ENCODE data around the gene TRIM14. TPM values are rescaled to one million over a fixed set of nuclear protein-coding genes. Genes with fewer than 3 reads are reported as not detected.

The TRIM14 gene
- total and polyA plus RNA-seq, 4 donors = 2.5 to 8.1 (median 4.9) TPM

DNA sequence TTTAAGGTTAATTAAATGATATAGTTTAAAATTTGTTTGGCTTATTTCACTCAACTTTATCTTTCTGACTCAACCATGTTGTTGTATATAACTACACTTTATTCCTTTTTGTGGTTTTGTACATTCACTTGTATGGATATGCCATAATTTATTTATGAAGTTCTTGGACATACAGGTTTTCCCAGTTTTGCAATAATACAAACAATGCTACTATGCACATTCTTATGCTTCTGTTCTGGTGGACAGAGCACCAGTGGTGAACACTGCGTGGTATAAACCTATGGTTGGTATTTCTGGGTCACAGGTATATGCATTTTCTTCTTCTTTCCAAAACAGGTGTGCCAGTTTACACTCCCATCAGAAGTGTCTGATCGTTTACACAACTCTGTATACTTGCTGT is 35.7 kb upstream of the TRIM14 start:
- H3K36me3 ChIP-seq (ENCODE audit: control insufficient read depth, insufficient read depth, low read length) = no peaks in the 10 kb centered on the region
- H3K27me3 ChIP-seq (ENCODE audit: control insufficient read depth, insufficient read depth, low read length) = no peaks in the 10 kb centered on the region
- WGBS (ENCODE audit: insufficient coverage) = no CpG with 5 or more reads among the region's 2 CpGs
- H3K27ac ChIP-seq (ENCODE audit: low read depth, low read length) = no peak overlapping the region
- no peak for DNase-seq (ENCODE audit: low read depth in 4 of 6, low spot score in 6 of 6)
- H3K9me3 ChIP-seq (ENCODE audit: control insufficient read depth, insufficient read depth, low read length) = no peaks in the 10 kb centered on the region
- H3K4me3 ChIP-seq (ENCODE audit: low read depth, low read length) = no peak overlapping the region
- H3K4me1 ChIP-seq (ENCODE audit: control insufficient read depth, insufficient read depth, low read length) = no peaks in the 10 kb centered on the region

DNA sequence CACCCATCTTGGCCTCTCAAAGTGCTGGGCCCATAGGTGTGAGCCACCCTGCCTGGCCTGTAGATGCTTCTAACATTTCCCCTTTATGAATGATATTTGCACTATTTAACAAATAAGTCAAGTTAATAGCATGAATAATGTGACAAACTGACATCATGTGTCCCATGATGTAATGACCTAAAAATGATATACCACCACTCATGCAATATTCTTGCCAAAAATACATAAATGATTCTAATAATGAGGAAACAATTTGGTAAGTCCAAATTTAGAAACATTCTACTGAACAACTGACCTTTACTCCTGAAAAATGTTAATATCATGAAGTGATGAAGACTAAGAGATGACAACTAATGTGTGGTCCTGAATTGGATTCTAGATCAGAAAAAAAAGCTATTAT is 33.5 kb upstream of the TRIM14 start:
- no peak for DNase-seq (ENCODE audit: low read depth in 4 of 6, low spot score in 6 of 6)
- H3K4me1 ChIP-seq (ENCODE audit: control insufficient read depth, insufficient read depth, low read length) = no peaks in the 10 kb centered on the region
- no peaks in the 10 kb centered on the region for H3K27me3 ChIP-seq (ENCODE audit: control insufficient read depth, insufficient read depth, low read length)
- no peaks in the 10 kb centered on the region for H3K9me3 ChIP-seq (ENCODE audit: control insufficient read depth, insufficient read depth, low read length)
- H3K27ac ChIP-seq (ENCODE audit: low read depth, low read length) = no peak overlapping the region
- H3K4me3 ChIP-seq (ENCODE audit: low read depth, low read length) = no peak overlapping the region
- no peaks in the 10 kb centered on the region for H3K36me3 ChIP-seq (ENCODE audit: control insufficient read depth, insufficient read depth, low read length)

DNA sequence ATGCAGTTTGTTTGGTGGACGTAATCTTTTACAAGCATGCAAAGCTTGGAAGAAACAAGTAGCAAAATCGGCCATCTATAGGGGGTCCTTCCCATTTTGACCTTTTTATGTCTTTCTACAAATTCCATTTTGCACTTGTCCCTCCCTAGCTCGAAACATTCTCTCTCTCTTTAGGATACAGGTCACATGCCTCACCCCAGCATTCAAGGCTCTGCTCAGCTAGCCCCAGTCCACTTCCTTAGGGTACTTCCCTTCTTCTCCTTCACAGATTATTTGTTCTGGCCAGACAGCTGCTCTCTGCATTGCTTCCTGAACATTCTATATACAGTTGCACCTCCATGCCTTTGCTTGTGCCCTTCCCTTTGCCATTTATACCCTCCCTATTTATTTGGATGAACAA is 31.7 kb upstream of the TRIM14 start:
- Histone ChIP-seq H3K9me3 (ENCODE audit: control insufficient read depth, insufficient read depth, low read length) (no peaks in the 10 kb centered on the region), H3K27ac (ENCODE audit: low read depth, low read length) (no peak overlapping the region), H3K36me3 (ENCODE audit: control insufficient read depth, insufficient read depth, low read length) (no peaks in the 10 kb centered on the region), H3K27me3 (ENCODE audit: control insufficient read depth, insufficient read depth, low read length) (no peaks in the 10 kb centered on the region), H3K4me1 (ENCODE audit: control insufficient read depth, insufficient read depth, low read length) (no peaks in the 10 kb centered on the region), H3K4me3 (ENCODE audit: low read depth, low read length) (no peak overlapping the region)
- 84% methylated on average over 2 of the region's 3 CpGs for WGBS (ENCODE audit: insufficient coverage)
- DNase-seq (ENCODE audit: low read depth in 4 of 6, low spot score in 6 of 6) = no peak

DNA sequence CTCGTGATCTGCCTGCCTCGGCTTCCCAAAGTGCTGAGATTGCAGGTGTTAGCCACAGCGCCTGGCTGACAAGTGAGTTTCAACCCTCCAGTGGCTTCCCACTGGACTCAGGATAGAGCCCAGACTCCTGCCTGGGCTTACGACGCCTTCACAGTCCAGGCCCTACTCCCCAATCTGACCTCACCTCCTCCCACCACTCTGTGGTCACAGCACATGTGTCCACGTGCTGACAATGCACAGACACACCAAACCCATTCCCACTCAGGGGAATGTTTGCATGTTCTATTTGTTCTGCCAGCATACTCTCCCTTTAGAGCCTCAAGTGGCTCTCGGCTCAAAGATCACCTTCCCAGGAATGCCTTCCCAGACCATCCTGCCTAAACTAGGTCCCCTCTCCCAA is 31.1 kb upstream of the TRIM14 start:
- Histone ChIP-seq H3K36me3 (ENCODE audit: control insufficient read depth, insufficient read depth, low read length) (no peaks in the 10 kb centered on the region), H3K27ac (ENCODE audit: low read depth, low read length) (no peak overlapping the region), H3K9me3 (ENCODE audit: control insufficient read depth, insufficient read depth, low read length) (no peaks in the 10 kb centered on the region), H3K27me3 (ENCODE audit: control insufficient read depth, insufficient read depth, low read length) (no peaks in the 10 kb centered on the region), H3K4me3 (ENCODE audit: low read depth, low read length) (no peak overlapping the region), H3K4me1 (ENCODE audit: control insufficient read depth, insufficient read depth, low read length) (no peaks in the 10 kb centered on the region)
- 89% methylated on average over 7 of the region's 7 CpGs for WGBS (ENCODE audit: insufficient coverage)
- no peak for DNase-seq (ENCODE audit: low read depth in 4 of 6, low spot score in 6 of 6)

DNA sequence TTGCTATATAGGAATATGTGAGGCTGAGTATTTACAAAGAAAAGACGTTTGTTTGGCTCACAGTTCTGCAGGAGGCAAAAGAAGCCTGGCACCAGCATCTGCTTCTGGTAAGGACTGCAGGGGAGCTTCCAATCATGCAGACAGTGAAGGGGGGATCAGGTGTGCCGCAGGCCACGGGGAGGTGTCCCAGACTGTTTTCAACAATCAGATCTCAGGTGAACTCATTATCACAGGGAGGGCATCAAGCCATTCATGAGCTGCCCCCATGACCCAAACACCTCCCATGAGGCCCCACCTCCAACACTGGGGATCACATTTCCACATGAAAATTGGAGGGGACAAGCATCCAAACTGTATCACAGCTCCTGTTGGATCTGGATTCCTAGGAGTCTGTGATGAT is 30.4 kb upstream of the TRIM14 start:
- Histone ChIP-seq H3K27ac (ENCODE audit: low read depth, low read length) (no peak overlapping the region), H3K27me3 (ENCODE audit: control insufficient read depth, insufficient read depth, low read length) (no peaks in the 10 kb centered on the region), H3K4me3 (ENCODE audit: low read depth, low read length) (no peak overlapping the region), H3K4me1 (ENCODE audit: control insufficient read depth, insufficient read depth, low read length) (no peaks in the 10 kb centered on the region), H3K9me3 (ENCODE audit: control insufficient read depth, insufficient read depth, low read length) (no peaks in the 10 kb centered on the region), H3K36me3 (ENCODE audit: control insufficient read depth, insufficient read depth, low read length) (no peaks in the 10 kb centered on the region)
- 41% methylated on average over 3 of the region's 3 CpGs for WGBS (ENCODE audit: insufficient coverage)
- DNase-seq (ENCODE audit: low read depth in 4 of 6, low spot score in 6 of 6) = no peak

DNA sequence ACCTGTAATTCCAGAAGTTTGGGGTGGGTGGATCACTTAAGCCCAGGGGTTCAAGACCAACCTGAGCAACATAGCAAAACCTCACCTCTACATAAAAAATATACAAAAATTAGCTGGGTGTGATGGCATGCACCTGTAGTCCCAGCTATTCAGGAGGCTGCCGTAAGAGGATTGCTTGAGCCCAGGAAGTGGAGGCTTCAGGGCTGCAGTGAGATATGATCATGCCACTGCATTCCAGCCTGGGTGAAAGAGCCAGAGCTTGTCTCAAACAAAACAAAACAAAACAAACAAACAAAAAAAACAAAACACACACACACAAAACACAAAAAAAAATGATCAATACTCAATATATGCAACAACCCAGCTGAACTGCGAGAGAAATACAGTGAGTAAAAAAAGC is 29.5 kb upstream of the TRIM14 start:
- Histone ChIP-seq H3K36me3 (ENCODE audit: control insufficient read depth, insufficient read depth, low read length) (no peaks in the 10 kb centered on the region), H3K4me3 (ENCODE audit: low read depth, low read length) (no peak overlapping the region), H3K9me3 (ENCODE audit: control insufficient read depth, insufficient read depth, low read length) (no peaks in the 10 kb centered on the region), H3K27me3 (ENCODE audit: control insufficient read depth, insufficient read depth, low read length) (no peaks in the 10 kb centered on the region), H3K4me1 (ENCODE audit: control insufficient read depth, insufficient read depth, low read length) (no peaks in the 10 kb centered on the region), H3K27ac (ENCODE audit: low read depth, low read length) (no peak overlapping the region)
- DNase-seq (ENCODE audit: low read depth in 4 of 6, low spot score in 6 of 6) = no peak
- no CpG with 5 or more reads among the region's 2 CpGs for WGBS (ENCODE audit: insufficient coverage)

DNA sequence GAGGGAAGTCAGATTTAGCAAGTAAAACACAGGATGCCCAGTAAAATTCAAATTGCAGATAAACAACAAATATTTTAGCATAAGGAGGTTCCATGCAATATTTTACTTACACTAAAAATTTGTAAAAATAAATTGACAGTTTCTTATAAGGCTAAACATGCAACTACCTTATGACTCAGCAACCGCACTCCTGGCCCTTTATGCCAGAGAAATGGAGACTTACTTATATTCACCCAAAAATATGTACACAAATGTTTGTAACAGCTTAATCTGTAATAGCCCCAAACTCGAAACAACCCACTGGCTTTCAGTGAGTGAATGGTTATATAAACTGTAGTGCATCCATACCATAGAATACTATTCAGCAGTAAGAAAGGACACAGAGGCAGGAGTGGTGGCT is 28.6 kb upstream of the TRIM14 start:
- Histone ChIP-seq H3K4me3 (ENCODE audit: low read depth, low read length) (no peak overlapping the region), H3K27ac (ENCODE audit: low read depth, low read length) (no peak overlapping the region), H3K9me3 (ENCODE audit: control insufficient read depth, insufficient read depth, low read length) (no peaks in the 10 kb centered on the region), H3K27me3 (ENCODE audit: control insufficient read depth, insufficient read depth, low read length) (no peaks in the 10 kb centered on the region), H3K36me3 (ENCODE audit: control insufficient read depth, insufficient read depth, low read length) (no peaks in the 10 kb centered on the region), H3K4me1 (ENCODE audit: control insufficient read depth, insufficient read depth, low read length) (peaks cover 4% of the 10 kb centered on the region)
- no CpG with 5 or more reads among the region's 2 CpGs for WGBS (ENCODE audit: insufficient coverage)
- no peak for DNase-seq (ENCODE audit: low read depth in 4 of 6, low spot score in 6 of 6)

DNA sequence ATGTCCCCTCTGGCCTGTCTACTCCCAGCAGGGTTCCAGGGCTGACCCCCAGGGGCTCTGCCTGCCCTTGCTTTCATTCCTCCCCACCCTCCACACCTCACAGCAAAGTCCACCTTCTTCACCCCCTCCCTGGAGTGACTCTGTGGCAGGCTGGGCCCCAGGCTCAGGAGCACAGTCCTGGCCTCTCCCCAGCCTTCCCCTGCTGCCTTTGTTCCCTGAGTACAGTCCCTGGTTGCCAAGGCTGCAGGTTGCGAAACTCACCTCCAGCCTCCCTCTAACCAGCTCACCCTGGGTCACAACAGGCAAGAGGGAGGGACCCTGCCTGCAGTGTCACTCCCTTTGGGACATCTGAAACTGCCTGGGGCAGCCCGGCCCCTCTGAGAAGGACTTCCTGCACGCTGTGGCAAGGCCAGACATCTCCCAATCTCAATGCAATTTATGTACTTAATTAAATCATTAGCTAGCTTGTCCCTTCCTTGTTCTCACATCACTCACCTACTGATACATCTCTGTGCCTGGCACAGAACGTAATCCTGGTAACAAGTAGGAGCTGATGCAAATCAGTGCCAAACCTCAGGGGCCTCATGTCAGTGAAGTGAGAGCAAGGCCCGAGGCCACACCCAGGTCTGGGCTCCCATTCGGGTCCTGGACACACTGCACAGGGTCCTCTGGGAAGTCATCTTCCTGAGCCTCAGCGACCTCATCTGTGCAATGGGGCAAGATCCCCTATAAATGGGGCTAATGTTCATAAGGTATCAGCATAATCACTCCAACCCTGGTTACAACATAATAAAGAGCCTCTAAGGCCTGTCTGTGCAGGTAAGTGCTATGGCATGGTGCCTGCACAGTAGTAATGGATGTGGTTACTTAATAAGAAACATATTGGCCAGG is 27.3 kb upstream of the TRIM14 start:
- Histone ChIP-seq H3K4me3 (ENCODE audit: low read depth, low read length) (no peak overlapping the region), H3K4me1 (ENCODE audit: control insufficient read depth, insufficient read depth, low read length) (peaks cover 9% of the 10 kb centered on the region), H3K27ac (ENCODE audit: low read depth, low read length) (no peak overlapping the region), H3K9me3 (ENCODE audit: control insufficient read depth, insufficient read depth, low read length) (no peaks in the 10 kb centered on the region), H3K36me3 (ENCODE audit: control insufficient read depth, insufficient read depth, low read length) (no peaks in the 10 kb centered on the region), H3K27me3 (ENCODE audit: control insufficient read depth, insufficient read depth, low read length) (no peaks in the 10 kb centered on the region)
- no peak for DNase-seq (ENCODE audit: low read depth in 4 of 6, low spot score in 6 of 6)
- WGBS (ENCODE audit: insufficient coverage) = 61% methylated on average over 6 of the region's 7 CpGs

DNA sequence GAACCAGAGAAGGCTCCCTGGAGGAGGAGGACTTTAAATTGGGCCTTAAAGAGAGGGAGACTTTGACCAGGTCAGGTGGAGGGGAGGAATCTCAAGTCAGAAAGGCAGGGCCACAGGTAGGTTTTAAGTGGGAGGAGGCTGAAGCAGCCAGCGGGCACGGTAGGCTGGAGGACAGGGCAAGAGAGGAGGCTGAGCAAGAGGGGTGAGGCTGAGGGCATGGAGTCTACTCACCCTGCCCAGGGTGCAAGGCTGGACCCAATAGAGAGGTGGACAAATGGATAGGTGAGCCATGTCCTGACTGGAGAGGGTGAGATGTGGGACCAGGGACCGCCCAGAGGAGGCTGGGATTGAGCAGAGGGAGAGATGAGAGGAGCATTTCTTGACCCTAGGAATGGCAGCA is 25.6 kb upstream of the TRIM14 start:
- no peak for DNase-seq (ENCODE audit: low read depth in 4 of 6, low spot score in 6 of 6)
- 67% methylated on average over 2 of the region's 3 CpGs for WGBS (ENCODE audit: insufficient coverage)
- no peaks in the 10 kb centered on the region for H3K36me3 ChIP-seq (ENCODE audit: control insufficient read depth, insufficient read depth, low read length)
- no peaks in the 10 kb centered on the region for H3K27me3 ChIP-seq (ENCODE audit: control insufficient read depth, insufficient read depth, low read length)
- H3K9me3 ChIP-seq (ENCODE audit: control insufficient read depth, insufficient read depth, low read length) = no peaks in the 10 kb centered on the region
- H3K27ac ChIP-seq (ENCODE audit: low read depth, low read length) = no peak overlapping the region
- peaks cover 9% of the 10 kb centered on the region for H3K4me1 ChIP-seq (ENCODE audit: control insufficient read depth, insufficient read depth, low read length)
- no peak overlapping the region for H3K4me3 ChIP-seq (ENCODE audit: low read depth, low read length)

DNA sequence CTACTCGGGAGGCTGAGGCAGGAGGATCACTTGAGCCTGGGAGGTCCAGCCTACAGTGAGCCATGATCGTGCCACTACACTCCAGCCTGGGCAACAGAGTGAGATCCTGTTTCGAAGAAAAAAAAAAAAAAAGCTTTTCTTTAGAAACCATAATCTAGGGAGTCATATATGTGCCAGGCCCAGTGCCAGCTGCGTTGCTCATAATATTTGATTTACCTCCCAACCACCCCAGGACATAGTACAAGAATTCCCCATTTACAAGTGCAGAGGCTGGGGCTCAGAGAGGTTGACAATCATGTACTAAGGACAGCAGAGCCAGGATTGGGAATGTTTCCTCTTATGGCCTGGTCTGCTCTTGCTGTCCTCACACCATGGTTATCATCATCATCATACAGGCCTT is 25.1 kb upstream of the TRIM14 start:
- WGBS (ENCODE audit: insufficient coverage) = 92% methylated on average over 2 of the region's 4 CpGs
- DNase-seq (ENCODE audit: low read depth in 4 of 6, low spot score in 6 of 6) = no peak
- H3K9me3 ChIP-seq (ENCODE audit: control insufficient read depth, insufficient read depth, low read length) = no peaks in the 10 kb centered on the region
- H3K27ac ChIP-seq (ENCODE audit: low read depth, low read length) = no peak overlapping the region
- H3K4me1 ChIP-seq (ENCODE audit: control insufficient read depth, insufficient read depth, low read length) = peaks cover 9% of the 10 kb centered on the region
- H3K27me3 ChIP-seq (ENCODE audit: control insufficient read depth, insufficient read depth, low read length) = no peaks in the 10 kb centered on the region
- H3K4me3 ChIP-seq (ENCODE audit: low read depth, low read length) = no peak overlapping the region
- no peaks in the 10 kb centered on the region for H3K36me3 ChIP-seq (ENCODE audit: control insufficient read depth, insufficient read depth, low read length)
